Esophagus (tissue), 2 donors: ENCODE results near the gene LEFTY2. TPM values are rescaled to one million over a fixed set of nuclear protein-coding genes. Genes with fewer than 3 reads are reported as not detected.

Experiments used
- H3K27ac ChIP-seq, 2 donors: one replicate each; pipeline ENCODE4 v1.5.1; 2013; ENCODE audit warnings: low read depth in 2 of 2, mild to moderate bottlenecking in 2 of 2, inconsistent platforms in 1 of 2, low read length in 1 of 2, moderate library complexity in 1 of 2
- H3K27me3 ChIP-seq, 2 donors: one replicate each; pipeline ENCODE4 v1.6.1; 2013; ENCODE audit warnings: low read length in 2 of 2, control low read depth in 1 of 2, mild to moderate bottlenecking in 1 of 2; ENCODE audit not compliant: insufficient read depth in 2 of 2, control insufficient read depth in 1 of 2
- H3K36me3 ChIP-seq, 2 donors: one replicate each; pipeline ENCODE4 v1.6.1; 2013; ENCODE audit warnings: low read length in 1 of 2; ENCODE audit not compliant: control insufficient read depth in 2 of 2, insufficient read depth in 2 of 2
- H3K4me1 ChIP-seq, 2 donors: one replicate each; pipeline ENCODE4 v1.6.1; 2013; ENCODE audit warnings: low read length in 1 of 2; ENCODE audit not compliant: control insufficient read depth in 2 of 2, insufficient read depth in 2 of 2
- H3K4me3 ChIP-seq, 2 donors: one replicate each; pipeline ENCODE4 v1.5.1; 2013; ENCODE audit warnings: low read length in 2 of 2, mild to moderate bottlenecking in 2 of 2, low read depth in 1 of 2, moderate library complexity in 1 of 2
- H3K9me3 ChIP-seq, 2 donors: one replicate each; pipeline ENCODE4 v1.6.1; 2013; ENCODE audit warnings: mild to moderate bottlenecking in 2 of 2, low read depth in 1 of 2, low read length in 1 of 2, moderate library complexity in 1 of 2; ENCODE audit not compliant: control insufficient read depth in 2 of 2, insufficient read depth in 1 of 2
- WGBS, 2 donors: extraction: QIAGEN DNeasy Blood & Tissue Kit; methylation state at CpG; one replicate each; pipeline ENCODE4 v1.1.7; 2013; 5-methylcytosine and 5-hydroxymethylcytosine counted together
- polyA plus RNA-seq, 2 donors: library from polyadenylated mRNA; stranded (reverse); fragments of 200-250 nt; gene quantifications; one replicate each; pipeline ENCODE4 v1.2.3, GENCODE V29; 2013
- donor health status: healthy with polysubstance abuse.
- donor health status: Bipolar disorder and iron deficiency.

Gene LEFTY2
- polyA plus RNA-seq, 2 donors: not detected

DNA sequence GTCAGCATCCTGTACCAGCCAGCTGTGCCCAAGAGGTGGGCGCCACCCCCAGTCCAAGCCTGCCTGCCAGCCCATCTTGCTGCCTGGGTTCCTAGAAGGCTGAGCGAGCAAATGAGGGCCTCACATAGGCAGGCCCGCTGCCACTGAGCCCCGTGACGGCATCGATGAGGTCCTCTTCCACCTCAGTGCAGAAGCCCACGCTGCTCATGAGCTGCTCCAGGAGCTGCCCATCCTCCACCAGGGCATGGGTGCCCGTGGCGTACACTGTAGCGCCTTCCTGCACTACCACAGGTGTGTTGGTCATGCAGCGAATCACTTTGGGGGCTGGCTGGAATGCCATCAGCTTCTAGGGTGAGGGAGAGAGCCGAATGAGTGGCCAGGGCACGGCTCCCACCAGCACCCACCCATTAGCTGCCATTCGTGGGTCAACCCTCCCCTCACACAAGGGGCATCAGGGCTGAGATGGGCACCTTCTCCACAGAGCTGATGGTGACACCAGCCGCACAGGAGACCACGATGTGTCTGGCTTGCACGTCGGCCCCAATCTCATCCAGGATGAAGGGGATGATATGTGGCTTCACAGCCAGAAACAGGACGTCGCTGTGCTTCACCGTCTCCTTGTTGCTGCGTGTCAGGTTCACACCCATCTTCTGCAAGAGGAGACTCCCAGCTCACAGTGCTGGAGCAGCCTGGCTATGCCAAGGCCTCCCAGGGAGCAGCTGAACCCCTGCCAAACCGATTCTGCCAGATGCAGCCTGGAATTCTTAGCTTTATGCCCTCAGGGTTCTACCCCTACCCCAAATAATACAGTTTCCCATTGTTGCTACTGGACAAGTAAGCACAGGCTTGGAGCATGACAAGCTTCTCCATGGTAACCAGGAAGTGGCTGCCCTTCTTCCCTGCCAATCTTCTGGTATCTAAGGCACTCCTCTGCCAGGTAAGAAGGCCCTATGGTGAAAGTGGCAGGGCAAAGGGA is 19.0 kb downstream of the LEFTY2 start:
- peaks cover 8 to 17% of the 10 kb centered on the region in 2 donors for H3K4me1 ChIP-seq
- H3K36me3 ChIP-seq: peaks cover 0 to 14% of the 10 kb centered on the region in 2 donors
- H3K27ac ChIP-seq: peak overlapping the region; percentile 80 to 84
- no peaks in the 10 kb centered on the region for H3K9me3 ChIP-seq
- no peak overlapping the region for H3K4me3 ChIP-seq
- H3K27me3 ChIP-seq: no peaks in the 10 kb centered on the region
- WGBS, 2 donors: 70 to 76% methylated on average over 23 of the region's 23 CpGs

DNA sequence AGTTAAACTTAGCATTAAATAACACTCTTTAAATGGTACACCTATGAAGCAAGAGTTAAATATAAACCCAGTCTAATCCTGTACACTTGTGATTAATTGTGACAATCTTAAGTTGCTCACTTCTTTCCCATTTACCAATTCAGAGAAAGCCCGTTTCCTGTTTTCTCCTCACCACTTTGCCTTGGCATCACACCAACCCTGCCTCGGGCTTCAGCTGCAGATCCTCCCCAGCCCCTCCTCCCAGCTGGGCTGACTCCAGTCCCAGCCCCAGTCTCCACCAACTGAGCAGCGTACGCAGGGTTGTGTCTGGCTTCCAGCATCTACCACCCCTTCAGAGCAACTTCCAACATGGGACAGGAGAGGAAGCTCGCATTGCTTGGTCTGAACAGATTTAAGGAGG is 21.1 kb downstream of the LEFTY2 start:
- no peak overlapping the region for H3K27ac ChIP-seq

DNA sequence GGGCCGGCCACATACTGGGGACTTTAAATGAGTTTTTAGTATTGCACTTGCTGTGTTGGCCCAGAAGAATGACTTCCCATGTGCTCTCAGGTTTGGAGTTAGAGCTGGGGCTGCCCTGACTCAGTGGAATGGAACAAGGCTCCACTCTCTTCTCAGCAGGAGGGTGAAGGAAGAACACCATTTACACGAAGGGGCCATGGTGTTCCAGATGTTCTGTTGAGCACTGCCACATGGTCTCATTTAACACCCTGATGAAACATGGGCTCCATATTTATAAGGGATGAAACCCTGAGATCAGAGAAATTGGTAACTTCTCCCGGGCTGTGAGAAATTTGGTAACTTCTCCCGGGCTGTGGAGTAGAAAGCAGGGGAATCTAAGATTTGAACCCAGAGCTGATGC is 22.7 kb downstream of the LEFTY2 start:
- WGBS, 2 donors: 95 to 96% methylated on average over 4 of the region's 4 CpGs
- Histone ChIP-seq H3K36me3 (peaks cover 0 to 17% of the 10 kb centered on the region in 2 donors), H3K4me1 (peaks cover 8 to 17% of the 10 kb centered on the region in 2 donors), H3K4me3 (no peak overlapping the region), H3K27ac (no peak overlapping the region), H3K9me3 (no peaks in the 10 kb centered on the region), H3K27me3 (no peaks in the 10 kb centered on the region)

More for the DNA sequence above, 21.1 kb downstream of the LEFTY2 start:
- Histone ChIP-seq H3K9me3 (no peaks in the 10 kb centered on the region), H3K36me3 (peaks cover 0 to 17% of the 10 kb centered on the region in 2 donors), H3K4me3 (no peak overlapping the region), H3K4me1 (peaks cover 8 to 17% of the 10 kb centered on the region in 2 donors), H3K27me3 (no peaks in the 10 kb centered on the region)
- 21 to 27% methylated on average over 5 of the region's 5 CpGs for WGBS, 2 donors

DNA sequence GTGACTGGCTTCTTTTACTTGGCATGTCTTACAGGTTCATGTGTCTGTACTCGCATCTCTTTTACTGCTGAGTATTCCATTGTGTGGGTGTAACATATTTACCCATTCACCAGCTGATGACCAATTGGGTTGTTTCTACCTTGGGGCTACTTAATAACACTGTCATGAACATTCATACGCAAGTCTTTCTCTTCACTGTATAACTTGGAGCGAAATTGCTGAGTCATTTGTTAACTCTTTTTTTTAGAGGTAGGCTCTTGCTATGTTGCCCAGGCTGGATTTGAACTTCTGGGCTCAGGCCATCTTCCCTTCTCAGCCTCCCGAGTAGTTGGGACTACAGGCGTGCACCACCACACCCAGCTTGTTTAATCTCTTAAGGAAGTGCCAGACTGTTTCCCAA is 23.5 kb downstream of the LEFTY2 start:
- Histone ChIP-seq H3K36me3 (peaks cover 0 to 17% of the 10 kb centered on the region in 2 donors), H3K27ac (no peak overlapping the region), H3K9me3 (no peaks in the 10 kb centered on the region), H3K4me3 (no peak overlapping the region), H3K27me3 (no peaks in the 10 kb centered on the region), H3K4me1 (peaks cover 8 to 14% of the 10 kb centered on the region in 2 donors)
- WGBS, 2 donors: 56 to 64% methylated on average over 5 of the region's 5 CpGs

DNA sequence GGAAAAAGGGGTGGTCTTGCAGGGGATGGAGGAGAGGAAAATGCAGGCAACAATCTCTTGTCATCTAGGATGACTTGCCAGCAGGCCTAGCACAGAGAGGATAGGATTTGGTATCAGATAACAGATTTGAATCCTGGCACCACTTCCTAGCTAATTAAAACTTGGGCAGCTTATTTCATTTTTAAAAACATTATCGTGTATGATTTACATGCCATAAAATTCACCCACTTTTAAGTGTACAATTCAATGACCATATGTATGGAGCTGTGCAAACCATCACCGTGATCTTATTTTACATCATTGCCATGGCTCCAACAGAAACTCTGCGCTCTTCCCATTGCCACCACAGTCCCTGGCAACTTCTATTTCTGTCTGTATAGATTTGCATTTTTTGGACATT is 23.9 kb downstream of the LEFTY2 start:
- no peaks in the 10 kb centered on the region for H3K9me3 ChIP-seq
- 81 to 86% methylated on average over 3 of the region's 3 CpGs for WGBS, 2 donors
- H3K27me3 ChIP-seq: no peaks in the 10 kb centered on the region
- peaks cover 5 to 10% of the 10 kb centered on the region in 2 donors for H3K4me1 ChIP-seq
- H3K4me3 ChIP-seq: no peak overlapping the region
- peaks cover 0 to 17% of the 10 kb centered on the region in 2 donors for H3K36me3 ChIP-seq
- H3K27ac ChIP-seq: no peak overlapping the region

DNA sequence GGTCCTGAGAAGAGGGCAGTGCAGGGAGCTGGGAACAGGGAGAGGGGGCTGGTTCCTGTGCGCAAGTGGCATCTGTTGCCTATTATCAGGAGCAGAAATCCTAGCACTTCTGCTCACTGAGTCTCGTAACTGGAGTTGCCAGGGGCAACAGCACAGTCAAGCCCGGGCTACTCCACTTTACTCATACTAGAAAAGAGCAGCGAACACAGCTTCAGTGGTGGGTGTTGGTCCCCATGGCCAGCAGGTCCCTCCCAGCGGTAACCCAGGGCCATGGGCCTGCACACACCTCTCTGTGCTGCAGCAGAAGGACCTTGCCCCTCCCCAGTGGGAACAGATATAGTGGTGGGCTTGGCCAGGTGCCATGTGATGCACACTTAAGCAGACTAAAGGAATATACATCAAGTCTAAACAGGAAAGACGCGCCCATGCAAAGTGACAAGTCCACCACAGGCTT is 25.5 kb downstream of the LEFTY2 start:
- Histone ChIP-seq H3K36me3 (peaks cover 0 to 6% of the 10 kb centered on the region in 2 donors), H3K4me3 (no peak overlapping the region), H3K27me3 (no peaks in the 10 kb centered on the region), H3K4me1 (peaks cover 0 to 3% of the 10 kb centered on the region in 2 donors), H3K27ac (no peak overlapping the region), H3K9me3 (no peaks in the 10 kb centered on the region)
- 73 to 79% methylated on average over 7 of the region's 7 CpGs for WGBS, 2 donors

DNA sequence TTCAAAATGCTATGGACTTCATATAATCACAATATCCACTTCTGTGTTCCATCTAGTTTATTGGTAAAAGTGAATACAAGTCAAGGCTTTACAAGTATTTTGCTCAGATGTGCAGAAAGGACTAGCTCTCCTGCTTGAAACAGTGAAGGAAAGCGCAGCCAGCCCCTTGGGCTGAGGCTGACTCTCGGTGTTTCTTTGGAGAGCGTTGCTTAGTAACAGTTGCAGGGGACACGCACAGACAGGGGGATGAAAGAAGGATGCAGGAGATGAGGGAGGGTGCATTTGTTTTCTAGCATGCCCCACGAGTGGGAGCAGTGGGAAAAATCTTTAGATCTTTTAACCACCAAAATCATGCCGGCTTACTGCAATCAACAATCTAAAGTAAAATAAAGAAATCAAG is 26.1 kb downstream of the LEFTY2 start:
- no peak overlapping the region for H3K27ac ChIP-seq
- peaks cover 0 to 6% of the 10 kb centered on the region in 2 donors for H3K36me3 ChIP-seq
- WGBS, 2 donors: 89% methylated on average over 6 of the region's 6 CpGs
- peaks cover 0 to 3% of the 10 kb centered on the region in 2 donors for H3K4me1 ChIP-seq
- H3K9me3 ChIP-seq: no peaks in the 10 kb centered on the region
- H3K4me3 ChIP-seq: no peak overlapping the region
- no peaks in the 10 kb centered on the region for H3K27me3 ChIP-seq

DNA sequence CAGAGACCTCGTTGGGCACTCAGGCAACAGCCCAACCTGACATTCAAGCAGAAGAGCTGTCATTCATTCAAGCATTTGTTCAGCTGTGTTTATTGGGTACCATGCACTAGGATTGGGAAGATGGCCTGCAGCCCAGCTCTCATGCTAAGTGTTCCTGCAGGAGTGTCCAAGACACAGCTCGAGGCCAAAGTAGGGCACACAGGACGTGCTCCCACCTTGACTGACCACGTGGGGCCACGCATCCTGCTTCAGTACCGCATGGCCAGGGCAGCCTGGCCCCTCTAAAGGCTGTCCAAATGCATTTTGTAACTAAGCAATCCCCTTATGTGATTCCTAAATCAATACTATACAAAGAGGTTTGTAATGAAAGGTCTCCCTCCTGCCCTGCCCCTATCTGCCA is 26.6 kb downstream of the LEFTY2 start:
- H3K36me3 ChIP-seq: peaks cover 0 to 6% of the 10 kb centered on the region in 2 donors
- peaks cover 0 to under 1% of the 10 kb centered on the region in 2 donors for H3K4me1 ChIP-seq
- no peak overlapping the region for H3K4me3 ChIP-seq
- H3K9me3 ChIP-seq: no peaks in the 10 kb centered on the region
- no peak overlapping the region for H3K27ac ChIP-seq
- WGBS, 2 donors: 88 to 90% methylated on average over 6 of the region's 6 CpGs
- no peaks in the 10 kb centered on the region for H3K27me3 ChIP-seq

DNA sequence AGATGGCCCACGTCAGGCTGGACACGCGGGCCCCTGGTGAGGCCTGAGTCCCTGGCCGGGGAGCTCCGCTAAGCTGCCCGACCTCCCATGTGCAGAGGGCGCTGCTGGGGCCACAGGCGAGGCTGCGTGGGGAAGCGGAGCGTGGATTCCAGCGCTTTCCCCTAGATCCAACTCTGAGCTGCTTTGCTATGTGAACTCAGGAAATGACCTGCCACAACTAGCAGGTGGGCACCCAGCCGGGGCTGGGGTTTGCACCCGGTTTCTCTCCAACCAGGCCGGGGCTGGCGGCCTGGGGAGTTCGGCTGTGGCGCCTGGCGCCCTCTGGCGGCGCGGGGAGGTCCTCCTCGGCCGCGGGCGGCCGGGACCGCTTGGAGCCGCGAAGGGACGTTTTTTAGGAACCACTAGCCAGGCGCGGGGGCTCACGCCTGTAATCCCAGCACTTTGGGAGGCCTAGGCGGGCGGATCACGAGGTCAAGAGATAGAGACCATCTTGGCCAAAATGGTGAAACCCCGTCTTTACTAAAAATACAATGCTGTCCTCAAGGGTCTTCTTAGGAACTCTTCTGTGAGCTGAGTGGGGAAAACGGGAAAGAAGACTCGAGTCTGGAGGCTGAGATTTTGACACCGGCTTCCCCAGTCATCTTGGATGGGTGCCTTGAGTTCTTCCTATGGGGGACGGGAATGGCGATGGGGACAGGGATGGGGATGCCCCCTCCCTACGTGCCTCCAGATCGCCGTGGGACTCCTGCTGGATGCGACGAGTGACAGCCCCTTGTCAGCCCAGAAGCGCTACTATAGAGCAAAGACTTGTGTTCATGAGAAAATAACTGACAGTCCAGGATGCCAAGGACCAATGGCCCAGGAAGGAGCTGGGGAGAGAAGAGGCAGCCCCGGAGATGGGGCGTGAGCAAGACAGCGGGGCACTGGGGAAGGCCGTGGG is 29.6 kb downstream of the LEFTY2 start:
- 40 to 51% methylated on average over 53 of the region's 53 CpGs for WGBS, 2 donors
- Histone ChIP-seq H3K27ac (no peak overlapping the region), H3K4me3 (no peak overlapping the region), H3K4me1 (no peaks in the 10 kb centered on the region), H3K36me3 (no peaks in the 10 kb centered on the region), H3K9me3 (no peaks in the 10 kb centered on the region), H3K27me3 (no peaks in the 10 kb centered on the region)
